Calu3 (cell line): ENCODE measurements around the gene STAM2. TPM values are rescaled to one million over a fixed set of nuclear protein-coding genes. Genes with fewer than 3 reads are reported as not detected.
"Not testable (repeated sequence)": the region's sequence is repeated elsewhere in the genome, so short reads cannot be mapped to it uniquely, and the experiment has no call there.

ENCODE experiments used
- BruUV-seq: library from RNA; stranded (reverse); fragments of 400-500 nt; replicated peaks from 2 replicates; lab custom pipeline; 2021; lab: Mats Ljungman, UMichigan
- CTCF ChIA-PET: fragments of 300-600 bp; sonication (Branson Sonifier 250); formaldehyde crosslinking; loops from one replicate; lab custom pipeline; 2022; ENCODE audit warnings: antibody characterized with exemption; lab: Charles Lee
- DNase-seq: peaks from one replicate; pipeline ENCODE4 v3.0.0; 2022
- H3K27ac Mint-ChIP-seq: one replicate; pipeline ENCODE4 v1.8.0; 2022; ENCODE audit warnings: mixed read lengths; ENCODE audit not compliant: unreplicated experiment
- H3K27me3 Mint-ChIP-seq: one replicate; pipeline ENCODE4 v1.8.0; 2022; ENCODE audit warnings: mixed read lengths; ENCODE audit not compliant: unreplicated experiment
- H3K36me3 Mint-ChIP-seq: one replicate; pipeline ENCODE4 v1.8.0; 2022; ENCODE audit warnings: mild to moderate bottlenecking, moderate library complexity, mixed read lengths; ENCODE audit not compliant: insufficient read depth, unreplicated experiment
- H3K4me1 Mint-ChIP-seq: one replicate; pipeline ENCODE4 v1.8.0; 2022; ENCODE audit warnings: mild to moderate bottlenecking, low read depth, mixed read lengths; ENCODE audit not compliant: unreplicated experiment
- H3K4me3 Mint-ChIP-seq: one replicate; pipeline ENCODE4 v1.8.0; 2022; ENCODE audit warnings: mild to moderate bottlenecking, low read depth, moderate library complexity, mixed read lengths; ENCODE audit not compliant: unreplicated experiment
- H3K9me3 Mint-ChIP-seq: one replicate; pipeline ENCODE4 v1.8.0; 2022; ENCODE audit warnings: low read depth, mixed read lengths; ENCODE audit not compliant: unreplicated experiment
- intact Hi-C: fragments of 100-400 bp; cut with micrococcal nuclease; formaldehyde crosslinking; loops from one replicate; pipeline ENCODE4 v1.10.0; 2022; ENCODE audit not compliant: unreplicated experiment
- total RNA-seq: library from RNA; stranded (reverse); gene quantifications from 2 replicates; pipeline ENCODE4 v1.2.3, GENCODE V29; 2022
- TF ChIP-seq, protein P1 (sequence below): fragments of 200-600 bp; IDR thresholded peaks from one replicate; pipeline ENCODE4 v1.8.0; 2022; ENCODE audit warnings: antibody characterized with exemption; ENCODE audit not compliant: unreplicated experiment

STAM2 gene
- total RNA-seq, 1 experiment from 2014 or later, result 28.7 TPM

DNA sequence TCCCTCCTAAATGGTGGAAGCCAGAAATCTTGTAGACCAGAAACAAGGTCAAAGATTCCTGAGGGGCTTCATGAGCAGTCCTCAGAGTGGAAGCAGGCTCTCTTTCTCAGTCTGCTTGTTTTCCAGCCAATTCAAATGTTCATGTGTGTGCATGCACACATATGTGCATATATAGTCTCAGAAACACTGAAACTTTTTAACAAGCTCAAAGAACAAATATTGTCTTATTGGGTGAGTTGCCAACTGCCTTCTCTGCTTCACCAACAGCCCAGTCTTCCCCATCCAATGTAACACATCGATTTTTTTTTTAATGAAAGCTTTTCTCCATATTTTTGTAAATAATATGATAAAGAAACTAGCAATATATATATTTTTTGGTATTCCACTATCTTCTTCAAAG is 80.4 kb downstream of the STAM2 start:
- Mint-ChIP-seq H3K27me3 (peaks cover 62% of the 10 kb centered on the region), H3K4me3 (no peak overlapping the region), H3K36me3 (peaks cover 18% of the 10 kb centered on the region), H3K27ac (no peak overlapping the region), H3K4me1 (peaks cover 20% of the 10 kb centered on the region), H3K9me3 (no peaks in the 10 kb centered on the region)
- CTCF ChIA-PET, result interaction anchor here (0.5 to 0.7 kb wide), 2 partner anchors 12 to 21 kb away, joined by 3 read pairs; no protein-coding TSS in a partner anchor
- intact Hi-C loops, result no loop called here
- no TSS peak for BruUV-seq
- TF ChIP-seq, protein P1, sequence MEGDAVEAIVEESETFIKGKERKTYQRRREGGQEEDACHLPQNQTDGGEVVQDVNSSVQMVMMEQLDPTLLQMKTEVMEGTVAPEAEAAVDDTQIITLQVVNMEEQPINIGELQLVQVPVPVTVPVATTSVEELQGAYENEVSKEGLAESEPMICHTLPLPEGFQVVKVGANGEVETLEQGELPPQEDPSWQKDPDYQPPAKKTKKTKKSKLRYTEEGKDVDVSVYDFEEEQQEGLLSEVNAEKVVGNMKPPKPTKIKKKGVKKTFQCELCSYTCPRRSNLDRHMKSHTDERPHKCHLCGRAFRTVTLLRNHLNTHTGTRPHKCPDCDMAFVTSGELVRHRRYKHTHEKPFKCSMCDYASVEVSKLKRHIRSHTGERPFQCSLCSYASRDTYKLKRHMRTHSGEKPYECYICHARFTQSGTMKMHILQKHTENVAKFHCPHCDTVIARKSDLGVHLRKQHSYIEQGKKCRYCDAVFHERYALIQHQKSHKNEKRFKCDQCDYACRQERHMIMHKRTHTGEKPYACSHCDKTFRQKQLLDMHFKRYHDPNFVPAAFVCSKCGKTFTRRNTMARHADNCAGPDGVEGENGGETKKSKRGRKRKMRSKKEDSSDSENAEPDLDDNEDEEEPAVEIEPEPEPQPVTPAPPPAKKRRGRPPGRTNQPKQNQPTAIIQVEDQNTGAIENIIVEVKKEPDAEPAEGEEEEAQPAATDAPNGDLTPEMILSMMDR, result no peak
- no peak for DNase-seq

DNA sequence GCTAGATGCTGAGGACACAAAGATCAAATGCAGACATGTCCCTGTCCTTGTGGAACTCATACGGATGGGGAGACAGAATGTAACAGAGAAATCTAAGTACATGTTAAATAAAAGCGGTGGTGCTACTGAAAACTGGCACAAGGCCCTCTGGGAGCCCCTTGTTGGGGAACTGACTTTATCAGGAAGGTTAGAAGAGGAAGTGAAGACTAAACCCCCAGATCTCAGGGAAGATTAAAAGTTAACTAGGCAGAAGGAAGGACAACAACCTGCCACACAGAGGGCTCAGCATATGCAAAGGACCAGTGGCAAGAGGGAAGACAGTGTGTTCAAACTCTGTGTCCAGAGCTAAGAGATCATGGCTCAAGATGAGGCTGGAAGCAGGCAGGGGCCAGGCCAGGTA is 81.5 kb downstream of the STAM2 start:
- Mint-ChIP-seq H3K36me3 (peaks cover 13% of the 10 kb centered on the region), H3K4me3 (no peak overlapping the region), H3K4me1 (peaks cover 13% of the 10 kb centered on the region), H3K27me3 (peaks cover 58% of the 10 kb centered on the region), H3K9me3 (no peaks in the 10 kb centered on the region), H3K27ac (no peak overlapping the region)
- CTCF ChIA-PET, result no interaction called here
- no peak for DNase-seq
- no TSS peak for BruUV-seq
- intact Hi-C loops, result no loop called here
- TF ChIP-seq, protein P1, result no peak

DNA sequence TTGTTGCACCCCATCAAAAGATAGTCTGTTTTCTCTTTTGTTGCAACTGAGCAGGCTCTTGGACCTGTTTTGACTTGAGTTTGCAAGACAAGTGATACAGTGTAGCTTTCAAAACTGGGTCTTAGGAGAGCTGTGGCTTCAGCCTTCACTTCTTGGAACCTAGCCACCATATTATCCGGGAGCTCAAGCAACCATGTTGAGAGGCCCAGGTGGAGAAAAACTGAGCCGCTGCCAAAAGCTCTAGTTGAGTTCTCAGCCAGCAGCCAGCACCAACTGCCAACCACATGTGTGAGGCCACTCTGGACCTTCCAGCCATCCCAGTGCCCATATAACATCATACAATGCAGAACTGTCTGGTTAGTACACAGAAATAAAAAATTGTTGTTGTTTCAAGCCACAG is 82.1 kb downstream of the STAM2 start:
- DNase-seq, result no peak
- Mint-ChIP-seq H3K4me1 (peaks cover 13% of the 10 kb centered on the region), H3K9me3 (no peaks in the 10 kb centered on the region), H3K36me3 (peaks cover 8% of the 10 kb centered on the region), H3K4me3 (no peak overlapping the region), H3K27me3 (peaks cover 58% of the 10 kb centered on the region), H3K27ac (no peak overlapping the region)
- no TSS peak for BruUV-seq
- CTCF ChIA-PET, result no interaction called here
- TF ChIP-seq, protein P1, result no peak
- intact Hi-C loops, result no loop called here

DNA sequence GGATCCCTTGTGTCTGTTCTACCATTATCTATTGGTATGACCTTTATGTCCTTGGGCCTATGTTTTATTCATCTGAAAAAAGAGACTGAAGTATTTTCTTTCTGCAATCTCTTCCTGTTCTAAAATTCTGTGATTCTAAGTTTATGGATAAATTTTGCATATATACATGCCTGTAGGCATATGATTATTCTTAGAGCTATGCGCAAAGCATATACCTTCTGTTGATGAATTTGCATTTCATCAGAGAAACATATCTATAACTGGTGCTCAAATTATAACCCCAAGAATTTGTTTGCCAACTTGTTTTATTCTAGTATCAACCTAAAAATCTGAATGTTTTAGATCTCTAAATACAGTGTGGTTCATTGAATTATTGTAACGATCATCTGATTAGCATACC is 83.5 kb downstream of the STAM2 start:
- no peaks in the 10 kb centered on the region for H3K9me3 Mint-ChIP-seq
- peaks cover under 1% of the 10 kb centered on the region for H3K4me1 Mint-ChIP-seq
- no peak for DNase-seq

DNA sequence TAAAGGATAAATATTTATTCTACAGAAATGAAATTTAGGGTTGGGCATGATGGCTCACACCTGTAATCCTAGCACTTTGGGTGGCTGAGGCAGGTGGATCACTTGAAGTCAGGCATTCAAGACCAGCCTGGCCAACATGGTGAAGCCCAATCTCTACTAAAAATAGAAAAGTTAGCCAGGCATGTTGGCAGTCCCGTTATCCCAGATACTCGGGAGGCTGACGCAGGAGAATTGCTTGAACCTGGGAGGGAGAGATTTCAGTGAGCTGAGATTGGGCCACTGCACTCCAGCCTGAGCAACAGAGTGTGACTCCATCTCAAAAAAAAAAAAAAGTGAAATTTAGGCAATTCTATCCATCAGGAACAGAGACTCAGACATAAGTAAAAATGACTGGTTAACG is 84.8 kb downstream of the STAM2 start:
- DNase-seq, BruUV-seq, H3K4me3 Mint-ChIP-seq, H3K9me3 Mint-ChIP-seq, intact Hi-C loops, H3K27ac Mint-ChIP-seq, H3K4me1 Mint-ChIP-seq, CTCF ChIA-PET, H3K36me3 Mint-ChIP-seq: not testable (repeated sequence)
- peaks cover 48% of the 10 kb centered on the region for H3K27me3 Mint-ChIP-seq

More for the DNA sequence above, 83.5 kb downstream of the STAM2 start:
- intact Hi-C loops, result no loop called here
- TF ChIP-seq, protein P1, result no peak
- Mint-ChIP-seq H3K36me3 (no peaks in the 10 kb centered on the region), H3K27me3 (peaks cover 55% of the 10 kb centered on the region), H3K27ac (no peak overlapping the region), H3K4me3 (no peak overlapping the region)
- CTCF ChIA-PET, result no interaction called here
- BruUV-seq, result no TSS peak
